AG08396 (cell line): ENCODE results near the gene ZSCAN30.

ENCODE experiments used
- DNase-seq: peaks from one replicate; pipeline ENCODE4 v3.0.0; 2012; ENCODE audit warnings: low spot score, mixed read lengths

ZSCAN30 gene

GRCh38 chr18:35290094-35290735 is at the start of gene ZSCAN30:
Gene ZSCAN30 (minus strand): TSS chr18:35290229. CDS start chr18:35264352, 25,877 bp downstream.
- DNase-seq: peak; percentile 96

- no peak for DNase-seq
Observed at GRCh38 chr18:35337286-35337685, 47.3 kb upstream of the ZSCAN30 start.

GRCh38 chr18:35335866-35336265 is 45.8 kb upstream of the ZSCAN30 start:
- no peak for DNase-seq

GRCh38 chr18:35334821-35335220 is 44.8 kb upstream of the ZSCAN30 start:
- DNase-seq: no peak

- DNase-seq: no peak
Observed at GRCh38 chr18:35334212-35334611, 44.2 kb upstream of the ZSCAN30 start.

- no peak for DNase-seq
Observed at GRCh38 chr18:35331367-35332087, 41.5 kb upstream of the ZSCAN30 start.

- no peak for DNase-seq
Observed at GRCh38 chr18:35328868-35329267, 38.8 kb upstream of the ZSCAN30 start.

GRCh38 chr18:35326695-35327387 is 36.8 kb upstream of the ZSCAN30 start:
- no peak for DNase-seq

GRCh38 chr18:35324926-35325655 is 35.1 kb upstream of the ZSCAN30 start:
- DNase-seq: no peak

GRCh38 chr18:35322486-35323458 is 32.7 kb upstream of the ZSCAN30 start:
- no peak for DNase-seq

GRCh38 chr18:35311496-35311895 is 21.5 kb upstream of the ZSCAN30 start:
- peak; percentile 15 for DNase-seq

GRCh38 chr18:35306588-35307250 is 16.7 kb upstream of the ZSCAN30 start:
- no peak for DNase-seq

- no peak for DNase-seq
Observed at GRCh38 chr18:35303610-35304009, 13.6 kb upstream of the ZSCAN30 start.

GRCh38 chr18:35296060-35296459 is 6.0 kb upstream of the ZSCAN30 start:
- DNase-seq: no peak

GRCh38 chr18:35291166-35291565 is 1.1 kb upstream of the ZSCAN30 start:
- DNase-seq: no peak

- DNase-seq: no peak
Observed at GRCh38 chr18:35289727-35290093, 319 bp downstream of the ZSCAN30 start.

GRCh38 chr18:35289293-35289692 is 736 bp downstream of the ZSCAN30 start:
- DNase-seq: no peak

- DNase-seq: no peak
Observed at GRCh38 chr18:35284841-35285240, 5.2 kb downstream of the ZSCAN30 start.

GRCh38 chr18:35283923-35284794 is 5.9 kb downstream of the ZSCAN30 start:
- no peak for DNase-seq

GRCh38 chr18:35282353-35282752 is 7.7 kb downstream of the ZSCAN30 start:
- peak; percentile 80 for DNase-seq
